NB4 (cell line): ENCODE data around the gene CHRNA1.

Source experiments
- CTCF ChIP-seq: IDR thresholded peaks from one replicate; pipeline ENCODE4 v1.5.1; 2012; ENCODE audit warnings: low read depth, low read length
- MYC ChIP-seq: IDR thresholded peaks from 2 replicates; pipeline ENCODE4 v1.6.1; 2011; ENCODE audit warnings: low read depth, low read length
- POLR2A ChIP-seq: IDR thresholded peaks from 2 replicates; pipeline ENCODE4 v1.6.1; 2011; ENCODE audit warnings: mild to moderate bottlenecking; ENCODE audit not compliant: insufficient read length; ENCODE audit errors: extremely low read depth
- TF ChIP-seq, protein P1 (sequence below): IDR thresholded peaks from 2 replicates; pipeline ENCODE4 v1.6.1; 2011; ENCODE audit warnings: low read depth, low read length

DNA sequence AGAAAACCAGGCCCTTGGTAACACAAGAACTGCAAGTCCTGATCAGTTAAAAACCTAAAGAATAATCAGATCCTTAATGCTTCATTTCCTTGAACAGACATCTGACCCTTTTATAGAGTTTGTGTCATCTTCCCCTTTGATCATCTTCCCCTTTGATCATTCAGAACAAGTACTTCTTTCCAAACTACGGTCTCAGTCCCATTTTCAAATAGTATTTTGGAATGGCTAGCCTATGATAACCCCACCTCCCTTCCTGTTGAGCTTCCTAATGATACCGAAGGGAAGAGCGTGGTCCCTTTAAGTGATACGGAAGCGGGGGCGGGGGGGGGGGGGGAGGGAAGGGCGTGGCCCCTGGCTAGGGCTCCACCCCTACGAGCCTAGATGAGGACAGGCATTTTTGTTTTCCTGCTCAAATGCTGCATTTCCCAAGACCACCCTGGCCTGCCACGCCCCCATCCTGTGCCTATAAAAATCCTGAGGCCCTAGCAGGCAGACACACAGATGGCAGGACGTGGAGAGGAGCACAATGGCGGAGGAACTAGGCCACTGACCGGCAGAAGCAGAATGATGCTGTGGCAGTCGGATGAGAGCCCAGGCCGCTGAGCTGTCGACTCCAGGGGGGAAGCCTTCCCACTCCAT, 24.1 kb upstream of the CHRNA1 start:
- no peak for TF ChIP-seq CTCF
- no peak for TF ChIP-seq POLR2A
- no peak for TF ChIP-seq MYC
- TF ChIP-seq, protein P1, sequence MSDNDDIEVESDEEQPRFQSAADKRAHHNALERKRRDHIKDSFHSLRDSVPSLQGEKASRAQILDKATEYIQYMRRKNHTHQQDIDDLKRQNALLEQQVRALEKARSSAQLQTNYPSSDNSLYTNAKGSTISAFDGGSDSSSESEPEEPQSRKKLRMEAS: no peak
